Activated CD4-positive, alpha-beta T cell treated with anti-CD3 and anti-CD28 coated beads for 48 hours (primary cell): ENCODE results near the gene DPM3.

ENCODE experiments used
- DNase-seq: peaks from one replicate; pipeline ENCODE4 v3.0.0-alpha.2; 2020

DPM3 gene

DNA sequence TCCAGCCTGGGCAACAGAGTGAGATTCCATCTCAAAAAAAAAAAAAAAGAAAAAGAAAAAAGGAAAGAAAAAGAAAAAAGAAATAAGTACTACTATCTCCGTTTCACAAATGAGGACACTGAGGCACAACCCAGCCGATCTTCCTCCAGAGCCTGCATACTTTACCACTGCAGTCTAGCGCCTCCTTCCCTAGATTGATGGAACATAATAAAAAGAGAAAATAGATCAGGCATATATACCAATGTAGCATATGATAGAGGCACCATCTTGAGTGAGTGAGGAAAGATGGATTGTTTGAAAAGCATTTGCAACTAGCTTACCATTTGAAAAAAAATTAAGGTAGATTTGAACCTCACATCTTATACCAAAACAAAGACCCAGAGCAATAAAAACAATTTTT is 5.2 kb upstream of the DPM3 start:
- no peak for DNase-seq

DNA sequence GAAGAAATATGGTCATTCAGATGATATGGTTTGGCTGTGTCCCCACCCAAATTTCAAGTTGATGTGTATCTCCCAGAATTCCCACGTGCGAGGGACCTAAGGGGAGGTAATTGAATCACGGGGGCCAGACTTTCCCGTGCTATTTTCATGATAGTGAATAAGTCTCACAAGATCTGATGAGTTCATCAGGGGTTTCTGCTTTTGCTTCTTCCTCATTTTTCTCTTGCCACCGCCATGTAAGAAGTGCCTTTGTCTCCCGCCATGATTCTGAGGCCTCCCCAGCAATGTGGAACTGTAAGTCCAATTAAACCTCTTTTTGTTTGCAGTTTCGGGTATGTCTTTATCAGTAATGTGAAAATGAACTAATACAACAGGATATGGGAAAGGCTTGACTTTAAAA is 1.4 kb upstream of the DPM3 start:
- DNase-seq = no peak

DNA sequence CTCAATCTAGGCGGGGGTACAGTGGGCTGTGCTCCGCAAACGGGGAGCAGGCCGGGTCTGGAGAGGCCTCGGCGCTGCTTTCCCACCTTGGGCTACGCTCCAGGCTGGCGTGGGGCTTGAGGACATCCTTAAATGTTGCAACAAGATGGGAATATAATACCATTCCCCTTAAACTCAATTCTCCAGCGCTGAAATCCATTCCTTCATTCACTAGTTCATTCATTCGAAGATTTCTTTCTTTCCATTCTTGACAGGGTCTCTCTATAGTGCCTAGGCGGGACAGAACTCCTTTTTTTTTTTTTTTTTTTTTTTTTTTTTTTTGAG is 261 bp upstream of the DPM3 start:
- no peak for DNase-seq

DNA sequence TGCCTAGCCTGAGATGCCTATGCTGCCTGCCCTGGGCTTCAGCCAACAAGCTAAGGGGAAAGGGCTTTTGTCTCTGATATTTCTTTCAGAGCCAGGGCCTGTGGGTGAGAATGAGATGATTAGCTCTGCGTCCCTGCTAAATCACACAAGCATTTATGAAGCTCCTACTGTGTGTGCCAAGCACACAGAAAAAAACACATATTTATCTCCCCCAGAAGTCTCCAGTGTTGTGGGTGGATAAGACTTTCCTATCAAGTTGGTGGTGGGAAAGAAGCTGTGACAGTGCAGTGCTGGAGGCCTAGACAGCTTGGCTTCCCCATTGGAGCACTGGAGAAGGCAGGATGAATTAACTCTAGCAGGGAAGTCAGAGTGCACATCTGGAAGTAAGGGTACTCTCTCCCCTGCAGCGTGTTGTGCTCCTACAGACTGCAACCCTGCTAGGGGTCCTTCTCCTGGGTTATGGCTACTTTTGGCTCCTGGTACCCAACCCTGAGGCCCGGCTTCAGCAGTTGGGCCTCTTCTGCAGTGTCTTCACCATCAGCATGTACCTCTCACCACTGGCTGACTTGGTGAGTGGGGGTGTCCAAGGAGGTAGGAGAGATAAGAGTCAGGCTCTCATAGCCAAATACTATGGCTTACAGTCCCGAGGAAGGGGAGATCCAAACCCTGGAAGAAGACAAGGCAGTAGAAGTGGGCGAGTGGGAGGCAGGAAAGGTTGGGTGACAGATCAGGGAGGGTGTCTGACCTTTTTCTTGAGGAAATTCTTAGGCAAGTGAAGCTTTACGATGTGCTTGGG is 3.0 kb downstream of the DPM3 start:
- DNase-seq = no peak

DNA sequence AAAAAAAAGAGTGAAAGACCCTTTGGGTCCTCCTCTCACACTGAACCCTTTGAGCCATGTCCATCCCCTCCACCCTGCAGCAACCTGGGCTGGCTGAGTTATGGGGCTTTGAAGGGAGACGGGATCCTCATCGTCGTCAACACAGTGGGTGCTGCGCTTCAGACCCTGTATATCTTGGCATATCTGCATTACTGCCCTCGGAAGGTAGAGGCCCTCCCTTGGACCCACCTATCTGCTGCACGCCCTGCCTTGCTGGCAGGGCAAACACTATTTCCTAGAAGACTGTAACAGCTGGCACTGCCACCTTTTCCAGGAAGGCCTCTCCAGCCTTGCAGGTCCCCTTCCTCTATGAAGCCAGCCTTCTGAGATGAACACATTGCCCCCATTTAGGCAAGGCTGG is 3.6 kb downstream of the DPM3 start:
- DNase-seq = no peak

DNA sequence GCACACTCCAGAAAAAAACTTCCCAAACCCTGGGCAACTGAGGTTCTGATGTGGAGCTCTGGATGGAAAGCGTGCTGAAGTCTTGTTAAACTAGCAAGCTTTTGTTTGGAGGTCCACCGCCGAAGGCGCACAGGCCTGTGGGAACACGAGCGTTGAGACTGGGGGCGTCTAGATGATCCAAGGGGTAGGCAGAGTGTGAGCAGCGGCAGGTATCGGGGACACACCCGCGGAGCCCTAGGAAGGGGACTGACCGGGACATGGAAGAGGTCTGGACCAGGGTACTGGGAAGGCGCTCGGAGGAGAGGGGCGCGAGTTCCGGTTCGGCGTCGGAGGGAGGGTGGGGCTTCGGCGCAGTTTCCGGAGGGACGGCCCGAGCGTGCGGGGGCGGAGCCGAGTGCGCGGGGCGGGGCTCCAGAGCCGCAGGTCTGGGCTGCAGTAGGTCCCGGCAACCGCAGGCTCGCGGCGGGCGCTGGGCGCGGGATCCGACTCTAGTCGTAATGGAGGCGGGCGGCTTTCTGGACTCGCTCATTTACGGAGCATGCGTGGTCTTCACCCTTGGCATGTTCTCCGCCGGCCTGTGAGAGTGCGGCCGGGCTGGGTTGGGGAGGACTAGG is 4.8 kb downstream of the DPM3 start, which contains the start of gene SLC50A1:
TSS of gene SLC50A1 (plus strand) at position 438 of the 614 bp plus-strand sequence. CDS start at position 498, 60 bp downstream.
- DNase-seq = peak; percentile 96

DNA sequence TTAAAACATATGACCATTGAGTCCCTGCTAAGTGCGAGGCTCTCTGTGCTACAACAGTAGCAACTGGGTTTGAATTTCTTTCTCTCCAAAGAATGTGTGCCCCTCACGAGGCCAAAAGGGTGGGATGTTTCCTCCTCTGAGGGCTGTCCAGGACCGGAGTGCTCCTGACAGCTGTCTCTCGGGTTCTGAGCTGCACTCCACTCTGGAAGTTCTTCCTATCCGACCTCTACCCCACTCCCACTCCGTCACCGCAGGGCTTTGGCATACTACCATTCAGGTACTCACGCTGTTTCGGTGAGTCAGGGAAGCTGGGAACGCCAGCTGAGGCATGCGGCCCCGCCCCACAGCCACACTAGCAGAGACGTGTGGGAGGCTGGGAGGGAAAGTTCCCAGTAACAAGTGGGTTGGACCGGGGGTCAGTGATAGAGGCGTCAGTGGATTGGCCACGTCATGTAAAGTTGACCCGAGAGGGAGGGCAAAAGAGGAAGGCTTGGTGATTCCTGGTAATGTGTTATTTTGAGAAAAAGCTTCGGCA is 5.4 kb downstream of the DPM3 start:
- DNase-seq = peak; percentile 87

DNA sequence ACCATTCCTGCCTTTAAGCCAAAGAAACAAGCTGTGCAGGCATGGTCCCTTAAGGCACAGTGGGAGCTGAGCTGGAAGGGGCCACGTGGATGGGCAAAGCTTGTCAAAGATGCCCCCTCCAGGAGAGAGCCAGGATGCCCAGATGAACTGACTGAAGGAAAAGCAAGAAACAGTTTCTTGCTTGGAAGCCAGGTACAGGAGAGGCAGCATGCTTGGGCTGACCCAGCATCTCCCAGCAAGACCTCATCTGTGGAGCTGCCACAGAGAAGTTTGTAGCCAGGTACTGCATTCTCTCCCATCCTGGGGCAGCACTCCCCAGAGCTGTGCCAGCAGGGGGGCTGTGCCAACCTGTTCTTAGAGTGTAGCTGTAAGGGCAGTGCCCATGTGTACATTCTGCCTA is 6.0 kb downstream of the DPM3 start:
- DNase-seq = no peak

DNA sequence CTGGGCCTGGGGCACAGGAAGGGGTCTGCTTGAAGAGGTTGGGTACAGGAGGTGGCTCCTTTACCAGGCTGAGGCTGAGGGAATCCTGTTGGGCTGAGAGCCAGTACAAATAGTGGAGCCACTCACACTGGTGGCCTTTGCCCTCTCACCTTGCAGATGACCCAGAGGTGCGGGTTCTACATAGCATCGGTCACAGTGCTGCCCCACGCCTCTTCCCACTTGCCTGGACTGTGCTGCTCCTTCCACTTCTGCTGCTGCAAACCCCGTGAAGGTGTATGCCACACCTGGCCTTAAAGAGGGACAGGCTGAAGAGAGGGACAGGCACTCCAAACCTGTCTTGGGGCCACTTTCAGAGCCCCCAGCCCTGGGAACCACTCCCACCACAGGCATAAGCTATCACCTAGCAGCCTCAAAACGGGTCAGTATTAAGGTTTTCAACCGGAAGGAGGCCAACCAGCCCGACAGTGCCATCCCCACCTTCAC is 6.5 kb downstream of the DPM3 start:
- DNase-seq = no peak

DNA sequence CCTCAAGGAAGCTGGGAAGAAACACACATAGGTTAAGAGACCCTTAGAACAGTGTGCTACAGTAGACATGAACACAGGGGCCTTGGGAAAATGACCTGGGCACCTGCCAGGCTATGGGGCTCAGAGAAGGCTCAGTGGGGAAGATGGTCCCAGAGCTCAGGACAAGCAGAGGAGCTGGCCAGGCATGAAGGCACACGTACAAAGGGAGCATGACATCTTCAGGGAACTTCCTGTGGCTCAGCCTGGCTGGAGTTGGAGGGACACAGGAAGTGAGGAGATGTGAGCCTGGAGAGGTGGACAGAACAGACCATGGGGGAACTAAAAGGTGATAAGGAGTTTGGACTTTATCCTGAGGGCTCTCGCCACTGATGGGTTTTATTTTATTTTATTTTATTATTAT is 8.5 kb downstream of the DPM3 start:
- no peak for DNase-seq

DNA sequence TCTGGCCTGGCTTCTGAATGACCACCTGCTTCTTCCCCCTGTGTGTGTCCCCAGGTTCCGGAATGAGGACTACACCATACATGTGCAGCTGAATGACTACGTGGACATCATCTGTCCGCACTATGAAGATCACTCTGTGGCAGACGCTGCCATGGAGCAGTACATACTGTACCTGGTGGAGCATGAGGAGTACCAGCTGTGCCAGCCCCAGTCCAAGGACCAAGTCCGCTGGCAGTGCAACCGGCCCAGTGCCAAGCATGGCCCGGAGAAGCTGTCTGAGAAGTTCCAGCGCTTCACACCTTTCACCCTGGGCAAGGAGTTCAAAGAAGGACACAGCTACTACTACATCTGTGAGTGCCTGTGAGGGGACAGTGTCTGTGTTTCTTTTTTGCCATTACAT is 9.0 kb downstream of the DPM3 start:
- DNase-seq = no peak

DNA sequence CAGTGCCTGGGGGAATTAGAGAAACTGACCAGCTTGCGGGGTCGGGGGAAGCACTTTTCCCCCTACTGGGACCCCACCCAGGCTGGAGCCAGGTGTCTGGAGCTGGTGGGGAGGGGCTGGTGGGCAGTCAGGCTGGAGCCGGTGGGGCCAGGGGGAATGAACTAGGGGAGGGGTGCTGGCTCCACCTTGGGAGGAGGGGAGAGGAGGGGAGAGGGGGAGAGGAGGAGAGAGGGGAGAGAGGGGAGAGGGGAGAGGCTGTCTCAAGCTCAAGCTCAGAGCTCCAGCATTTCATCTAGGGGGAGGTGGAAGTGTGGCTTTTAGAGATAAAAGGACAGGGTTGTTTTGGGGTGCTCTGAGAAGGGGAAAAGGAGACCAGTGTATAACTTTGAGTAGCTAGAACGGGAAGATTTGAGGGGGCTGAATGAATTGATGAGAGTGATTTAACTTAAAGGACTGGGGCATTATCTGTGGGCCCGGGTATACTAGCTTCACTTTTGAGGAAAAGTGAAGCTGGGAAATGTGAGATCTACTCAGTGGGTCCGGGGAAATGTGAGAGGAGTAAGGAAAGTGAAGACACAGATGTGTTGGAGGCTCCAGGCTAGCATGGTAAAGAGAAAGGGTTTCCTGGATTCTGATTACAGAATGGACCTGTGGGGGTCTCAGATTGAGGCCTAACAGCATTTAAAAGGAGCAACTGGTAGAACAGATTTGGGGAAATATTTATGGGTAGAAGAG is 9.9 kb downstream of the DPM3 start:
- no peak for DNase-seq

DNA sequence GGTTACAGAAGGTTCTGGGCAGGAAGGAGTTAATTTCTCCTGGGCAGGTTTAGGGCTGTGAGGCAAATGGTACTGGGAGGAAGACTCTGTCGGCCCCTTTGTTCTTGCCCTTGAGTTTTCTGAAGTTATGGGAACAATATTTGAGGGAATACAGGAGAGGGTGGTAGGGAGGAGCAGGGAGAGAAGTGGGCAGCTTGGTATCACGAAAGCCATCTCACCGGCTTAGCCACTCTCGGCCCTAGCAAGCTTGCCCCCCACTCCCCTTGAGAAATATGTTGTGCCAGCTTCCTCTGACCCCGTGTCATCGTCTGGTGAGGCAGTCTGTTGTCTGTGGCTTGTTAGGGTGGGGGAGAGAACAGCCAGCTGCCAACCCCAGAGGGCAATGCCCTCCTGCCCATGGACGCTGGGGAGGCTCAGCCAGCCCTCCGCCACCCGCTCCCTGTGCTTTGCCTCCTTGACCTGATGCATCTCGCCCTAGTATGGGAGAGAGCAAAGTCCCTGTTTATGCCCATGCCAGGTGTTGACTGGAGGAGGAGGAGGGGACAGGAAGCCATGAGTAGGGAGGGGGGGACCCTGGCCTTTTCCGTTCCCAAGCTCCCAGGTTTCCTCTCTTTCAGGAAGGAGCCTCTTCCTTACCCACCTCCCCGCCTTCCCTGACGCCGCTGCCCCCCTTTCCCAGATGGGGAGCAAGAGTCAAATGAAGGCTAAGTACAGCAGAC is 11.4 kb downstream of the DPM3 start:
- no peak for DNase-seq

DNA sequence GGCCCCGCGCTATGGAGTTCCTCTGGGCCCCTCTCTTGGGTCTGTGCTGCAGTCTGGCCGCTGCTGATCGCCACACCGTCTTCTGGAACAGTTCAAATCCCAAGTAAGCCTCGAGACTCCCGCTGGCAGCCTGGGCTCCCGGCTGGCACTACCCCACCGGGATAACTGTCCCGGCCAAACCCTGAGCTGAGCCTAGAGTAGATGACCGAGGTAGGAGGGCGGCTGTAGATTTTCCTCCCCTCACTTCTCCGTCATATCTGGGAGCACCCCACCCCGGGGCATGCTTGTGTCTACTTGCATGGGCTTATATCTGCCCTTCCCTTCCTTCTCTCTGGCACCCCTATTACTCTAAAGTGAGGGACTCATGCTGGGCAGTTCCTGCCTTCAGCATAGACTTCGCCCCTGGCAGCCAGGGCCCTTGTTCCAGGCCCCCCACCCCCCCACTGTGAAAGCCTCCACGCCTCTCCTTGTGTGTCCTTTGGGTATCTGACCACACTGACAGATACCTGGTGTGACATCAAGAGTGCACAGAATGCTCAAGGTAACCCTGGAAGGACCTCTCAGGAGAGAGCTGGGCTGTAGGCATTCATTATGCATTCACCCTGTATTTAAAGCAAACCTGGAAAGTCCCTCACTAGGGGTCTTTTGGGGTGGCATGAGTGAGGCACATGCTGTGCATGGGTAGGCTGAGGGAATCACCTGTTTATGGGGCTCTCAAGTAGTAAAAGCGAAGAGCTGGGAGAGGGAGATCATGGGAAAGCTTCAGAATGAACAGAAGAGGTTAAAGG is 12.2 kb downstream of the DPM3 start:
- no peak for DNase-seq

DNA sequence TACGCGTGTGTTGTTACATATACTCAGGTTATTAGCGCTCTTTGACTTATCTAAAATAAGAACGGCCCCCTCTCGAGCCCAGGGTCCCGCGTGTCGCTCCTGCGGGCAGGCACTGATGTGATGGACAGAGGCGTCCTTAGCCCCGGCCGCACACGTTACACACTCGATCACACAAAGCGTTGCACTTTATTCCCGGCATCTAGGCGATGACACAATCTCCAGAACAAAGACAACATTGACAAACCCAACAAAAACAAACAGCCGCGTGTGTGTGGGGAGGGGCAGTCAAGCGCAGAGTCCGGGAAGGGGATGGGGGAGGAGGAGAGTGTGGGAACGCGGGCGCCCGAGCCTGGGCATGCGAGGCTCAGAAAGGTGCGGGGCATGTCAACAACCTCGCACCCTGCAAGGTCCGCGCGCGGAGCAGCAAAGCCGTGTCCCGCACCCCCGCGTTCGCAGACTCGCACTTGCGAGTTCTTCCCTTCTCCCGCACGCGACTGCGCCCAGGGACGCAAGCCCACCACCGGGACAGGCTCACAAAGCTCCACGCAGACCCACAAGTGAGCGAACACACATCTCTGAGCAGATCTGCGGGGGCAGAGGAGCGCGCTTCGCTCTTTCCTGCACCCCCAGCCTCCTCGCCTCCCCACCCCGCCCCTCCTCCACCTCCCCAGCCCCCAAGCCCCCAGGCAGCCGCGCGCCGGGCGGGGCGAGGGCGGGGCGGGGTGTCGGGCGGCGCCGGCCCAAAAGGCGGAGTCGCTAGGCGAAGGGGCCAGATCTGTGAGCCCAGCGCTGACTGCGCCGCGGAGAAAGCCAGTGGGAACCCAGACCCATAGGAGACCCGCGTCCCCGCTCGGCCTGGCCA is 13.0 kb downstream of the DPM3 start, which contains the start of gene EFNA1:
TSS of gene EFNA1 (plus strand) at position 772 of the 862 bp plus-strand sequence. CDS start 102 bp downstream, outside the sequence.
- peak; percentile 42 for DNase-seq

DNA sequence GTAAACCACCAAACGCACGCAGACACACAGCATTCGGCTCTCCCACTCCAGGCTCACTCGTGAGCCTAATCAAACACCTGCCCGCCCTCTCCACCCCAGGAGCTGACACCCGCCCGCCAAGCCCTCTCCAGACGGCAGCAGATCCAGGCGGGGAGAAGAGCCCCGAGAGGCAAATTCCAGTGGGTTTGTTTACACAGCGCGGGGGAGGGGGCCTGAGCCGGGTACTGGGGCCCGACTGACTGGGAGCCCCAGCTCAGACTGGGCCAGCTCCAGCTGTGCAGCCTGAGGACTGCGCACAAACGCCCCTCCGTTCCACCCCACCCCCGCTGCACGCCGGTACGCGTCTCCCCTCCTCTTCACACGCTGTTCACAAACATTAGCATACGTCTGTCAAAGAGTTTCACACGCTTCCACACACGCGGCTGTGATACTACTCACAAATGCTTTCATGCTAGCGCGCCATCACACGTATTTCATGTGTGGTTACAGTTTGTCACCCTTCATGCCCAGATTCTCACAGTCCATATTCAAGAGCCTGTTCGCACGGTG is 13.7 kb downstream of the DPM3 start:
- DNase-seq = peak; percentile 58

DNA sequence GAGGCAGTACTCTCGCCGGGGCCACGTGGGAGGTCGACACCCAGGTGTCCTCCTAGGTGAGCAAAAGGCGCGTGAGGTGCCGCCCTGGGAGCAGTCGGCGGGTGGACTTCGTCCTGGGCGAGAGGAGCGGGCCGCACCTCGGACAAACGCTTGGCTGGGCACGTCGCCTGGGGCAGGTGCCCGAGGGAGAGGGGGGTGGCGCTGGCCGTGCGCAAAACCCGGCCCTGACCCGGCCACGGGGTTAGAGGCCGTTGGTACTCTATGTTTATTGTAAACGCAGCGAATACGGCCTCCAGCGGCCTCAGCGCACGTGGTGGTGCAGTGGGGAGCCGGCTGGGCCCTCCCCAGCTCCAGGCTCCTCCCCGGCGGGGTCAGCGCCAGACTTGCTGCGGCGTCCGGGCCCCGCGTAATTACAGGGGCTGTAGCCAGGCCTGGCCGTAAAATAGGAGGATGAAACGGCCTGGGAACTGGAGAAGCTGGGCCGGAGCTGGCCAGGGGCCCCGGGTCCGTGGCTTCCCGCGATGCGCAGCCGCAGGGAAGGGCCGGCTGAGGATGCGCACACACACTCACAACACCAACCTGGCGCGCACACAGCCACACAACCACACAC is 14.3 kb downstream of the DPM3 start:
- no peak for DNase-seq

DNA sequence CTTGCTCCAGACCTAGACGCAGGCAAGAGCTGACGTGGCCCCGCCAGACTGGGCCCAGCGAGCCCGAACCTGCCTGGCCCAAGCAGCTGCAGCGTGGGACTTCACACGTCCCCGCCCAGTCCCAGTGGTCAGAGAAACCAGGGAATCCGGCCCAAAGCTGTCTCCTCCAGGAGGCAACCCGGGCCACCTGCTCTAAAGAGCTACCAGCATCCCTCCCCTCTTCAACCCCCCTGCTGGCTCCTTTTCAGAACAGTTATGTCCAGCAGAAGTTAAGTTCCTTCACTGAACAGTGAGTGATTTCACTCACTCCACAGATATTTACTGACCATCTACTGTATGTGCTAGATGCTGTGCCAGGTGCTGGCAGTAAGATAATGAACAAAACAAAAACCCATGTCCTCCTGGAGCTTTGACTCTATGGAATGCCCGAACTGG is 14.8 kb downstream of the DPM3 start:
- no peak for DNase-seq

DNA sequence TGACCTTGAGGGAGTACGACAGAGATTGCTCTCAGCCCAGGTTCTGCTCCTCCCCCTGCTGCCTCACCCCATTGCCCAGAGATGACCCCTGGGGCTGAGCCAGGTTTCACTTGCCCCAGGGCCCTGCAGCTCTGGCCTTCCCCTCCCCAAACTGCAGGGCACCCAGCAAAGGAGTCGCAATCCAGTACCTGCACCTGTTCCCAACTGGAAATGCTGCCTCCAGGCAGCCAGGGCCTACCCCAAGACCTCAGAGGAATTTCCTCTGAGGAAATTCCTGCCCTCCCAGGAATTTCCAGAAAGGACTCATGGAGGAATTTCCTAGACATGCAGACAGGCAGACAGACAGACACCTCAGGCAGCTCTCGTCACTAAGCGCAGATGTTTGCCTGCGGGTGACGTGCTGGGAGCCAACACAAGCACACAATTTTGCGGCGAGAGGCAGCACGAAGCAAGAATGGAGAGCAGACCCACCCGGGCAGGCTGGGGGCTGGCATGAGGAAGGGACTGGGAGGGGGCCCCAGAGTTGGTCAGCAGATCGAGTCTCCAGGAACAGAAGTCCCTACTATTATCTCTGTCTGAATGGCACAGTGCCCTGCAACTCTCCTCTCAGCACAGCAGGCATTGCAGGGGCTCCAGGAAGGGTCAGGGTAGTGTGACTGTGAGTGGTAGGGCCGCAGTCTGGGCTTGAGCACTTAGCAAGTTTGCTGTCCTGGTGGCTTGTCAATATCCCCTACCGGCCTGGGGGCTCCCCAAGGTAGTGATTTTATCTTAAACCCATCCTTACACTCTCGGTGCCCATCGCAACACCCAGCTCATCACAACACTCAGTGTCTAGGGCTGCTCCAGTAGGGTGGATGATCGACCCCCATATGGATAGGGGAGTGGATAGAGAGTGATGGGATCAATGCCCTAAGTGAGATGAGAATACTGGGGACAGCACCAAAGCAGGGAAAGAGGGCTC is 15.5 kb downstream of the DPM3 start:
- DNase-seq = no peak
